MM.1S (cell line): Measurements from ENCODE around the gene ARHGEF37.

Experiments
- DNase-seq: peaks from one replicate; pipeline ENCODE4 v3.0.0-alpha.2; 2015
- H2AFZ ChIP-seq: fragments of 300-600 bp; sonication (generic); 2 replicates; pipeline ENCODE4 v1.6.0; 2016; ENCODE audit warnings: antibody characterized with exemption, low read length
- H3F3A ChIP-seq: fragments of 300-600 bp; sonication (generic); 2 replicates; pipeline ENCODE4 v1.6.1; 2016; ENCODE audit warnings: mild to moderate bottlenecking, antibody characterized with exemption, low read length, moderate library complexity, mixed read lengths; ENCODE audit not compliant: insufficient read depth
- H3K27ac ChIP-seq: fragments of 300-600 bp; sonication (generic); 2 replicates; pipeline ENCODE4 v1.5.1; 2016; ENCODE audit warnings: mild to moderate bottlenecking, low read length
- H3K27me3 ChIP-seq: fragments of 300-600 bp; sonication (generic); replicated peaks from 2 replicates; pipeline ENCODE4 v1.6.0; 2016; ENCODE audit warnings: low read length; ENCODE audit not compliant: insufficient read depth
- H3K36me3 ChIP-seq: fragments of 300-600 bp; sonication (generic); replicated peaks from 2 replicates; pipeline ENCODE4 v1.6.1; 2016; ENCODE audit warnings: mild to moderate bottlenecking, low read length, mixed read lengths; ENCODE audit not compliant: insufficient read depth
- H3K4me1 ChIP-seq: fragments of 300-600 bp; sonication (generic); 2 replicates; pipeline ENCODE4 v1.6.1; 2016; ENCODE audit warnings: low read length, mixed read lengths
- H3K4me2 ChIP-seq: fragments of 300-600 bp; sonication (generic); 2 replicates; pipeline ENCODE4 v1.6.0; 2016; ENCODE audit warnings: low read depth, low read length
- H3K4me3 ChIP-seq: fragments of 300-600 bp; sonication (generic); 2 replicates; pipeline ENCODE4 v1.5.1; 2016; ENCODE audit warnings: low read length, mixed read lengths
- H3K79me2 ChIP-seq: fragments of 300-600 bp; sonication (generic); 2 replicates; pipeline ENCODE4 v1.6.1; 2016; ENCODE audit warnings: mixed run types, low read length, mixed read lengths
- H3K9ac ChIP-seq: fragments of 300-600 bp; sonication (generic); 2 replicates; pipeline ENCODE4 v1.6.1; 2016; ENCODE audit warnings: low read length, mixed read lengths
- H3K9me2 ChIP-seq: fragments of 300-600 bp; sonication (generic); replicated peaks from 2 replicates; pipeline ENCODE4 v1.6.1; 2016; ENCODE audit warnings: mild to moderate bottlenecking, low read length, mixed read lengths; ENCODE audit not compliant: insufficient read depth
- H3K9me3 ChIP-seq: fragments of 300-600 bp; sonication (generic); replicated peaks from 2 replicates; pipeline ENCODE4 v1.6.1; 2016; ENCODE audit warnings: mild to moderate bottlenecking, low read length, mixed read lengths; ENCODE audit not compliant: insufficient read depth
- H4K20me1 ChIP-seq: fragments of 300-600 bp; sonication (generic); 2 replicates; pipeline ENCODE4 v1.6.1; 2016; ENCODE audit warnings: mild to moderate bottlenecking, low read length, moderate library complexity, mixed read lengths; ENCODE audit not compliant: insufficient read depth
- CTCF ChIP-seq: fragments of 300-600 bp; sonication (generic); IDR thresholded peaks from 2 replicates; pipeline ENCODE4 v1.5.1; 2016; ENCODE audit warnings: antibody characterized with exemption, low read length, mixed read lengths
- EZH2 ChIP-seq: fragments of 300-600 bp; sonication (generic); optimal IDR thresholded peaks from 2 replicates; pipeline ENCODE3; 2017; ENCODE audit warnings: low read depth, mild to moderate bottlenecking, antibody characterized with exemption, low read length, mixed read lengths
- EZH2phosphoT487 ChIP-seq: fragments of 300-600 bp; sonication (generic); IDR thresholded peaks from 2 replicates; pipeline ENCODE4 v1.6.1; 2018; ENCODE audit warnings: antibody characterized with exemption, low read length

ARHGEF37 gene

GRCh38 chr5:149550594-149551226 is 30.6 kb upstream of the ARHGEF37 start:
- H3K9me2 ChIP-seq, result no peaks in the 10 kb centered on the region
- no peaks in the 10 kb centered on the region for H3K27me3 ChIP-seq
- peaks cover 62% of the 10 kb centered on the region for H3K79me2 ChIP-seq
- 0 out of 2 replicates have a peak, but pooled peaks cover 5% of the 10 kb centered on the region for H4K20me1 ChIP-seq
- peaks cover 13% of the 10 kb centered on the region for H3K4me1 ChIP-seq
- DNase-seq, result peak; percentile 30
- H3K36me3 ChIP-seq, result peaks cover 8% of the 10 kb centered on the region; the same call in 1 of the 2 replicates
- H3K4me2 ChIP-seq, result peak overlapping the region; percentile 95
- peaks cover 22% of the 10 kb centered on the region; the same call in 1 of the 2 replicates for H3F3A ChIP-seq
- peak overlapping the region; percentile 99 for H3K9ac ChIP-seq
- H3K9me3 ChIP-seq, result no peaks in the 10 kb centered on the region
- peak overlapping the region; percentile 86 for H3K27ac ChIP-seq
- H2AFZ ChIP-seq, result peak overlapping the region; percentile 39
- H3K4me3 ChIP-seq, result peak overlapping the region; percentile 99
- TF ChIP-seq EZH2 (no peak), EZH2phosphoT487 (no peak), CTCF (no peak)

GRCh38 chr5:149551227-149552037 is 29.9 kb upstream of the ARHGEF37 start, which contains the start of gene CSNK1A1:
Gene CSNK1A1, minus strand, starts transcription at chr5:149551439. Its CDS starts 475 bp downstream, at chr5:149550964.
- Histone ChIP-seq H3K9me3 (no peaks in the 10 kb centered on the region), H3K36me3 (peaks cover 8% of the 10 kb centered on the region; the same call in 1 of the 2 replicates), H3K4me1 (peaks cover 13% of the 10 kb centered on the region), H3F3A (peaks cover 22% of the 10 kb centered on the region; the same call in 1 of the 2 replicates), H3K79me2 (peaks cover 54% of the 10 kb centered on the region), H3K27ac (peak within 1 kb of the TSS; percentile 86), H3K27me3 (no peaks in the 10 kb centered on the region), H3K9ac (peak within 1 kb of the TSS; percentile 99), H2AFZ (peak within 1 kb of the TSS; percentile 50), H3K9me2 (no peaks in the 10 kb centered on the region), H3K4me2 (peak within 1 kb of the TSS; percentile 95), H3K4me3 (peak within 1 kb of the TSS; percentile 99), H4K20me1 (0 out of 2 replicates have a peak, but pooled peaks cover 5% of the 10 kb centered on the region)
- peak; percentile 98 for DNase-seq
- no peak for TF ChIP-seq EZH2phosphoT487
- peak; percentile 83 for TF ChIP-seq CTCF
- no peak for TF ChIP-seq EZH2

GRCh38 chr5:149552038-149552494 is 29.2 kb upstream of the ARHGEF37 start:
- Histone ChIP-seq H3F3A (peaks cover 22% of the 10 kb centered on the region; the same call in 1 of the 2 replicates), H3K27ac (peak overlapping the region; percentile 86), H3K36me3 (peaks cover 8% of the 10 kb centered on the region; the same call in 1 of the 2 replicates), H3K9me3 (no peaks in the 10 kb centered on the region), H3K9me2 (no peaks in the 10 kb centered on the region), H3K4me3 (peak overlapping the region; percentile 99), H3K79me2 (peaks cover 48% of the 10 kb centered on the region), H2AFZ (peak overlapping the region; percentile 50), H4K20me1 (0 out of 2 replicates have a peak, but pooled peaks cover 5% of the 10 kb centered on the region), H3K4me2 (peak overlapping the region; percentile 82), H3K27me3 (no peaks in the 10 kb centered on the region), H3K4me1 (peaks cover 13% of the 10 kb centered on the region), H3K9ac (peak overlapping the region; percentile 99)
- TF ChIP-seq EZH2phosphoT487, result no peak
- TF ChIP-seq CTCF, result no peak
- TF ChIP-seq EZH2, result no peak
- DNase-seq, result no peak
